OCI-LY7 (cell line): ENCODE data around the gene KLRK1. TPM values are rescaled to one million over a fixed set of nuclear protein-coding genes. Genes with fewer than 3 reads are reported as not detected.

ENCODE experiments used
- BruUV-seq: library from RNA; stranded (reverse); fragments of 400-500 nt; replicated peaks from 2 replicates; lab custom pipeline; 2021; lab: Mats Ljungman, UMichigan
- CTCF ChIA-PET: fragments of 300-600 bp; sonication (Branson Sonifier 250); formaldehyde crosslinking; loops from one replicate; lab custom pipeline; 2022; ENCODE audit warnings: antibody characterized with exemption; ENCODE audit not compliant: unreplicated experiment; lab: Charles Lee
- POLR2A ChIA-PET: fragments of 300-600 bp; sonication (Branson Sonifier 250); formaldehyde crosslinking; loops from one replicate; lab custom pipeline; 2022; ENCODE audit warnings: antibody characterized with exemption; lab: Charles Lee
- DNase-seq: peaks from one replicate; pipeline ENCODE4 v3.0.0-alpha.2; 2015; ENCODE audit warnings: low spot score
- H2AFZ ChIP-seq: fragments of 200-600 bp; sonication (generic), shearing (Covaris generic); 2 replicates; pipeline ENCODE4 v1.6.1; 2014; ENCODE audit warnings: mild to moderate bottlenecking, antibody characterized with exemption, low read length, moderate library complexity
- H3K27ac ChIP-seq: fragments of 200-600 bp; sonication (generic); 2 replicates; pipeline ENCODE4 v1.5.1; 2014; ENCODE audit warnings: mixed run types, low read depth, mild to moderate bottlenecking, moderate library complexity, low read length, inconsistent platforms; ENCODE audit not compliant: poor library complexity, severe bottlenecking
- H3K36me3 ChIP-seq: fragments of 200-600 bp; sonication (generic); 2 replicates; pipeline ENCODE4 v1.6.1; 2014; ENCODE audit warnings: mild to moderate bottlenecking, antibody characterized with exemption, low read length, moderate library complexity, mixed read lengths; ENCODE audit not compliant: insufficient read depth
- H3K4me1 ChIP-seq: fragments of 200-600 bp; sonication (generic); 2 replicates; pipeline ENCODE4 v1.5.1; 2014; ENCODE audit warnings: mild to moderate bottlenecking, low read length; ENCODE audit not compliant: insufficient read depth, poor library complexity, severe bottlenecking
- H3K4me2 ChIP-seq: fragments of 200-600 bp; sonication (generic); 2 replicates; pipeline ENCODE4 v1.6.1; 2014; ENCODE audit warnings: mild to moderate bottlenecking, low read length
- H3K4me3 ChIP-seq: fragments of 200-600 bp; sonication (generic); 2 replicates; pipeline ENCODE4 v1.5.1; 2014; ENCODE audit warnings: mild to moderate bottlenecking, low read depth, low read length; ENCODE audit not compliant: poor library complexity, severe bottlenecking
- H3K79me2 ChIP-seq: fragments of 200-600 bp; sonication (generic); 2 replicates; pipeline ENCODE4 v1.6.1; 2016; ENCODE audit warnings: low read depth, mild to moderate bottlenecking, low read length, moderate library complexity, mixed read lengths; ENCODE audit not compliant: insufficient read depth
- H3K9me2 ChIP-seq: fragments of 200-600 bp; sonication (generic); 2 replicates; pipeline ENCODE4 v1.6.1; 2016; ENCODE audit warnings: mild to moderate bottlenecking, low read length, mixed read lengths; ENCODE audit not compliant: insufficient read depth
- H3K9me3 ChIP-seq: fragments of 200-600 bp; sonication (generic); 2 replicates; pipeline ENCODE4 v1.6.1; 2014; ENCODE audit warnings: mild to moderate bottlenecking, mixed run types, low read length, mixed read lengths
- H4K20me1 ChIP-seq: fragments of 200-600 bp; sonication (generic); 2 replicates; pipeline ENCODE4 v1.6.1; 2014; ENCODE audit warnings: mild to moderate bottlenecking, antibody characterized with exemption, low read length, moderate library complexity, mixed read lengths; ENCODE audit not compliant: insufficient read depth
- CTCF ChIP-seq: fragments of 200-600 bp; sonication (generic); conservative IDR thresholded peaks from 2 replicates; pipeline ENCODE4 v1.5.1; 2014; ENCODE audit warnings: mild to moderate bottlenecking, antibody characterized with exemption, low read length, moderate library complexity, mixed read lengths
- EZH2phosphoT487 ChIP-seq: fragments of 200-600 bp; sonication (generic); IDR thresholded peaks from 2 replicates; pipeline ENCODE4 v1.6.1; 2018; ENCODE audit warnings: low read depth, borderline replicate concordance, mild to moderate bottlenecking, mixed run types, antibody characterized with exemption, low read length, moderate library complexity, mixed read lengths
- intact Hi-C: fragments of 100-400 bp; cut with micrococcal nuclease; formaldehyde crosslinking; loops from one replicate; pipeline ENCODE4 v1.10.0; 2022; ENCODE audit not compliant: unreplicated experiment
- total RNA-seq, 2 experiments: library from RNA; depleted of rRNA in 1 of 2; stranded (reverse); fragments of >200 nt in 1 of 2; shearing (Covaris generic) in 1 of 2; gene quantifications; 2 replicates each; pipeline ENCODE4 v1.2.3, GENCODE V29; 2014 to 2022

The KLRK1 gene
- total RNA-seq, 2 experiments from 2014 or later, result 26.6 to 35.7 TPM

- CTCF ChIA-PET, result interaction anchor here (1.0 to 1.9 kb wide), 5 partner anchors 20 to 198 kb away, joined by 3 to 5 read pairs (median 4); no protein-coding TSS in a partner anchor
- Histone ChIP-seq H3K9me3 (peaks cover 28% of the 10 kb centered on the region), H3K27ac (peak overlapping the region; percentile 84), H3K79me2 (no peaks in the 10 kb centered on the region), H3K4me3 (peak overlapping the region; percentile 71), H3K36me3 (peaks cover 38% of the 10 kb centered on the region), H3K4me2 (peak overlapping the region; percentile 86), H3K4me1 (peaks cover 44% of the 10 kb centered on the region), H4K20me1 (no peaks in the 10 kb centered on the region), H3K9me2 (no peaks in the 10 kb centered on the region), H2AFZ (peak overlapping the region; percentile 85)
- POLR2A ChIA-PET, result interaction anchor here (0.6 to 5.0 kb wide), 15 partner anchors 8 to 193 kb away, joined by 3 to 41 read pairs (median 5); no protein-coding TSS in a partner anchor
- no peak for TF ChIP-seq EZH2phosphoT487
- peak; percentile 49; the same call in 1 of the 2 replicates for TF ChIP-seq CTCF
- intact Hi-C loops, result loop anchor here (2.0 kb wide), 3 partner anchors 23 to 193 kb away; partner anchors contain the start of gene KLRC4
- DNase-seq, result no peak
- no TSS peak for BruUV-seq
These were observed 24.0 kb downstream of the KLRK1 start for GRCh38 chr12:10365696-10366405.

- no peak for TF ChIP-seq EZH2phosphoT487
- Histone ChIP-seq H4K20me1 (no peaks in the 10 kb centered on the region), H3K79me2 (no peaks in the 10 kb centered on the region), H3K36me3 (peaks cover 37% of the 10 kb centered on the region), H3K9me2 (no peaks in the 10 kb centered on the region), H3K9me3 (peaks cover 34% of the 10 kb centered on the region), H3K4me3 (peak overlapping the region; percentile 71), H3K4me2 (peak overlapping the region; percentile 86), H3K4me1 (peaks cover 44% of the 10 kb centered on the region), H2AFZ (peak overlapping the region; percentile 85), H3K27ac (peak overlapping the region; percentile 84)
- TSS peak; percentile 32 for BruUV-seq
- intact Hi-C loops, result loop anchor here (2.0 to 5.0 kb wide), 3 partner anchors 24 to 247 kb away; partner anchors contain the start of gene MAGOHB
- ChIA-PET CTCF (interaction anchor here (1.0 to 1.9 kb wide), 4 partner anchors 23 to 199 kb away, joined by 3 to 5 read pairs (median 4); no protein-coding TSS in a partner anchor), POLR2A (interaction anchor here (0.6 to 5.0 kb wide), 16 partner anchors 9 to 185 kb away, joined by 3 to 41 read pairs (median 4); no protein-coding TSS in a partner anchor)
- peak; percentile 91 for DNase-seq
These were observed 24.8 kb downstream of the KLRK1 start for GRCh38 chr12:10364815-10365622.
